22Rv1 (cell line): ENCODE measurements around the gene STAG2.

Source experiments
- CTCF ChIP-seq: fragments of 450-650 bp; IDR thresholded peaks from 2 replicates; pipeline ENCODE4 v1.5.1; 2017; ENCODE audit warnings: mild to moderate bottlenecking
- ZFX ChIP-seq: fragments of 450-650 bp; IDR thresholded peaks from 2 replicates; pipeline ENCODE4 v1.6.1; 2017; ENCODE audit warnings: antibody characterized with exemption, borderline replicate concordance

- TF ChIP-seq CTCF (no peak), ZFX (no peak)
Measured at GRCh38 chrX:123961268-123962005, at the start of gene STAG2.
